CD4-positive, alpha-beta T cell treated with Interleukin-17A for 4 hours (primary cell): ENCODE data around the gene ZBTB3.
"Not testable (repeated sequence)": the region's sequence is repeated elsewhere in the genome, so short reads cannot be mapped to it uniquely, and the experiment has no call there.

Source experiments
- DNase-seq: peaks from one replicate; pipeline ENCODE4 v3.0.0-alpha.2; 2020; ENCODE audit warnings: mixed read lengths

The ZBTB3 gene

DNA sequence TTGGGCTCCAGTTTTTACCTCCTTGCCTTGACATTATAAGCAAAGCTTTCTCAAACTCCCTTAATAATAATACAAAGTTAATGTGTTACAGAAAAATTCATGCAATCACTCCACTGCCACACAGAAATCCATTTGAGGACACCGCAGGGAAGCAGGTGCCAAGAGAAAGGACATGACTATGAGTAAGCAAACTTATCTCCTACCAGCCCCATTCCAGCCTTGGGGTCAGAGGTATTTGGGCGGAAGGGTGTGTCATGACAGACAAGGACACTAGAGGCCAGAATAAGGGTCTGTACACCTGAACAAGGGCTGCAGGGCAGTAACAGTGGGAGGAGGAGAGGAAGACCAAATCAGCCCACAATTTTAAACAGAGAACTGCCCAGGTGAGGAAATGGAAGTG lies 40.6 kb downstream of the ZBTB3 start:
- DNase-seq: no peak

DNA sequence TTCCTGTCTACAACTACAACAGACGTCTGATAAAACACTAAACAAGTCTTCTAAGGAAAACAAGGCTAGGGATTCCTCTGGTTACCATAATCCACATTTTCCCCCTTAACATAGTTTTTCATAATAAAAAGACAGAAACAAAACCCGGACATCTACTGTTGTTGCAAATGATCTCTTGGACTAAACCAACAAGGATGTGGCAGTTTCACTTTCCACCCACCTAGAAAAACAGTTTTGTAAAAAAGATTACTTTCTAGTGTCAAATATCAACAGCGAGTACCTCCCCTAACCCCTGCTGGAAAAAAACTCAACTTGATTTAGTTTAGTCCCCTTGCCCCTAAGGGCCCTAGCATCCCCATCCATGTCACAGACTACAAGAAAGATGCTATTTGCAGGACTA lies 41.1 kb downstream of the ZBTB3 start:
- DNase-seq: no peak

DNA sequence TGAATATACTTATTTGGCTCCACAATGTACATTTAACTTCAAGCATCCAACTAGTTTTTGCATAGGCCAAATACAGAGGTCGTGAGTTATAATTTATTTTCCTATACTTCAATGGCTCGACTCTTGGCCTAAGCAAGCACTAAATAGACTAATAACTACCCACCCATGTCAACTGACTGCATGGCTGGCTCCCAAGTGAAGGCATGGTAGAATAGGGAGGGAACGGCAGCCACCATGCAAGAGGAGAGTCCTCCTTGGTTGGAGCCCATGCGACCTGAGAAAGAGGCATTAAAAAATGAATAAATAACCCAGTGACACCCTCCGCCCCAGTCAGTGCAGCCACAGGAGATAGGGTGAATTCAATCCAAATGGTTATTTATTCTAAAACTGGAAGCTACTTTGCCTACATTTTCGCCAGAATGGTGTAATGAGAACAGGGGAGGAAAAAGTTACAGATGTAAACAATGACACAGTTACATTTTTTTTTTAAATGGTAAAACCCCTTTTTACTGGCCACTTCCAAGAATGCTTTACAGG lies 41.6 kb downstream of the ZBTB3 start:
- no peak for DNase-seq

- no peak for DNase-seq
Observed at GRCh38 chr11:62710001-62710345, 44.0 kb downstream of the ZBTB3 start.

DNA sequence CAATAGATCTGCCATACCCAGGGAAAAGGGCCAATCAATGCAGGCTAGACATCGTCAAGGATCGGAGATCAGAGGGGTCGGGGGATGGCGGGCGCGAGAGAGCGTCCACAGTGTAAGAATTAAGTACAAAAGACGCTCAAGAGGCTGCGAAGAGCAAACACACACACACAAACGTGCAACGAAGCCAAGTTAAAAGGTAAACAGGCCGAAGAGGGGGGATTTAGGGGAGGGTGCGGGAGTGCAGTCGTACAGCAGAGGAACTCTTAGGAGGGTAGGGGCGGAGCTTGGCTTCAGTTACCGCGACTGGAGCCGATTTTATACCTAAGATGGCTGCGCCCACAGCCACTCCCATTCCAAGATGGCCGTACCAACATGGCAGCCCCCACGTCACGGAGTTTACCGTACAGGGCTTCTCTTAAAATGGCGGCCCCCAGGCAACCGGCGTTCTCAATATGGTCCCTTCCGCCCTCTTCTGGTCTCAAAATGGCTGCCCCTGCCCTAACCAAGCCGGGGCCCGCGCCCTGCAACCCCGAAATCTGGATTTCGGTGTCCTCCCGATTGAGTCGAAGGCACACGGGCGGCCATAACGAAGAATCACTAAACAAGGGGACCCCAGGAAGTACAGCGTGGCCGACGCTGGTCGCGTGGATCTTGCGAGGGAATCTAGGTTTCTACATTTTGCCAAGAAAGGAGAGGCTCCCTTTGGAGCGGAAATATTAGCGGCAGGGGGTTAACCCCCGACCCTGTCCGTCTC lies 44.5 kb downstream of the ZBTB3 start:
- DNase-seq: peak; percentile 97

GRCh38 chr11:62708793-62709192 lies 45.2 kb downstream of the ZBTB3 start:
- DNase-seq: peak; percentile 72

- DNase-seq: no peak
Observed at GRCh38 chr11:62708392-62708791, 45.6 kb downstream of the ZBTB3 start.

- DNase-seq: no peak
Observed at GRCh38 chr11:62707277-62707861, 46.6 kb downstream of the ZBTB3 start, which contains the start of the genes BSCL2 and GNG3. BSCL2 (minus strand) TSS chr11:62707424; CDS start chr11:62707195, 229 bp downstream. GNG3 (plus strand) TSS chr11:62707676; CDS start chr11:62708296, 620 bp downstream.

DNA sequence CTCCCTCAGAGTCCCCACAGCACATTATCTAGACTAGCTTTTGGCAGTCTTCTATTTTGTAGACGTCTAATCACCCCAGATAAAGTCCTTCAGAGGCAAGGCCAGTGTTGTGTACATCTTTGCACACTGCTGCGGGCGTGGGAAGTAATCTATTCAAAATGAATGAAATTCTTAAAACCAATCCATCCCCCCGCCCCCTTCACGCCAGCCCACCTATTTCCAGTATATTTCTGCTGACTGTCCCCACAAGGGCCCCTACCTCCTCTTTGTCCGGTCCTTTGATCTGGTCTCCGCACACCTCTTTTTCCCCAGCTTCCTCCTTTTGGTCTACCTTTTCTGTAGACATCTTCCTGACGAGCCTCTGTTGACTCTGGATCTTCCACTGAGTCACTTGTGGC lies 47.1 kb downstream of the ZBTB3 start:
- DNase-seq: no peak

DNA sequence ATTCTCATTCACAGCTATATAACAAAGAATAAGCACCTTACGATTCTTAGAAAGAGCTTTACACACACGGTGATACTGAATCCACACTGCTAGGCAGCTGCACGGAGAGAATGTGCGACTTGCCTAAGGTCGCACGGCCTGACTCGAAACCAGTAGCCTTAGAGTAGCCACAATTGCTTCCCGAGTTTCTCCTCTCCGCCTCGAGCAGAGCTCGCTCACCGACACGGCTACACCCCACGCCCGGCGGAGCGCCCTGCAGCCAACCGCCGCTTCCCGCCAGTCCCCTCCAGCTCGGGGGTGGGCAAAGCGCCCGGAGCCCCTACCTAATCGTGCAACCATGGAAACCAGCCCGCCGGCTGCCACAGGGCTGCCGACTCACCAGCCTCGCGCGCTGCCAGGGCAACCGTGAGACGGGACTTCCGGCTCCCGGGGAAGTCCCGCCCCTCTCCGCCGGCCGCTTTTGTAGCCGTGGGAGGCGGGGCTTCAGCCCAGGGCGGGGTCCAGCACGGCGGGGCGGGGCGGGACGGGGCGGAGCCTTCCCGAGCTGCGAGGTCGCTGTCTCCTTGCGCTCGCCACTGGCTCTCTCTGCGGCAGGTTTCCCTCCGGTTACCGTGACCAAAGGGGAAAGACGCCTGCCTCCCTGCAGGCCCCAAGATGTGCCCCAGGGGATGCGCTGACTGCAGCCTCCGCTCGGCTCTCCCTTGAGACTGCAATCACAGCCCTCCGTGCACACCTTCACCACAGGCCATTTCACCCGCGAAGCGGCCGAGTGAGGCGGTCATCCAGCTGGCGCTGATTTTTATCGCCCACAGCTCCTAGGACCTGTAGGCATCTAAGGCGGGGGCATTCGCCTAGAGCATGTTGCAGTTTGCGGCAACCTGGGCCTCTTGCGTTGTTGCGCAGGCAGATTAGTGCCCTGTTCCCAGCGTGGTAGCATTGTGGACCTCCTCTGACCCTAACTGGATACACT lies 47.8 kb downstream of the ZBTB3 start:
- DNase-seq: peak; percentile 96

DNA sequence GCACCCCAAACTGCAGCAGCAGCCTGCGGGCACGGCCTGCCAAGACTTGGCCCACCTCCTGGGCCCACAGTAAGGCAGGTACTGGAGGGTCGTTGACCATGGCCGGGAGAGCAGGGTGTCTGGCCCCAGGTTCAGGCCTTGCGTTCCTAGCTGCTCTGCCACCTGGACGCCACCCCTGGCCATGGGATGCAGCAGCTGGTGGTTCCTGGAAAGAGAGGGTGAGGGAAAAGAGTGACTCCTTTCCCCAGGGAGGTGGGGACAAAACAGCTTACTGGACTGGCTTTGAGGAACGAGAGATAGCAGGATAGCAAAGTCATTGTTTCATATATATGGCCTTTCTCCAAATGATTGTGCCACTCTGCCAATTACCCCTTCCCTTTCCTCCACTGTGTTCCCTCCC lies 48.5 kb downstream of the ZBTB3 start:
- DNase-seq: no peak

GRCh38 chr11:62703921-62704320 lies 50.0 kb downstream of the ZBTB3 start:
- not testable (repeated sequence) for DNase-seq

DNA sequence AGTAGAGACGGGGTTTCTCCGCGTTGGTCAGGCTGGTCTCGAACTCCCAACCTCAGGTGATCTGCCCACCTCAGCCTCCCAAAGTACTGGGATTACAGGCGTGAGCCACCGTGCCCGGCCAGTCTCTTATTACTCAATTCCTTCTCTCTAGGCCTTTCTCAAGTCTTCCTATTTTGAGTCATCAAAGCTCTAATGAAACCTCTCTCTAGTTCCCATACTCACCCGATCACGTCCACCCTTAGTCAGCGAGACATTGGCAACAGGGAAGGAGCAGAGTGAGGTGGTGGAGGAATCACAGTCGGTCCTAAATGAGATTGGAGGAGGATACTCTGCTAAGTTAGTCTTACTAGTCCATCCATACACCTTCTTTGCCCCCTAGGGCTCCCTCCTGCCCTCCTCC lies 51.7 kb downstream of the ZBTB3 start:
- DNase-seq: no peak
